Heart left ventricle (tissue), 16 donors: ENCODE results near the gene MORN2. TPM values are rescaled to one million over a fixed set of nuclear protein-coding genes. Genes with fewer than 3 reads are reported as not detected.
A peak's percentile ranks its signal among the peaks of the same experiment; 100 is the strongest.

Source experiments
- ATAC-seq, 4 donors: fragments of 200-7000 bp; cut with Tn5 transposase; one replicate each; pipeline ENCODE4 v1.9.1; 2020 to 2022; ENCODE audit warnings: moderate library complexity in 4 of 4, mild to moderate bottlenecking in 3 of 4, moderate number of reproducible peaks in 1 of 4
- DNase-seq, 5 donors: peaks; one replicate each; pipeline ENCODE4 v3.0.0-alpha.2; 2020
- H3K27ac ChIP-seq, 12 donors: fragments of 200-600 bp; sonication (generic) in 4 of 12; one replicate each; pipeline versions ENCODE4 v1.5.0 to v1.8.0; 2016 to 2022; ENCODE audit warnings: mild to moderate bottlenecking in 2 of 12
- H3K27me3 ChIP-seq, 9 donors: fragments of 200-600 bp; sonication (generic) in 2 of 9; one replicate each; pipeline versions ENCODE4 v1.5.1 to v1.8.0; 2016 to 2022; ENCODE audit warnings: mild to moderate bottlenecking in 3 of 9
- H3K36me3 ChIP-seq, 9 donors: fragments of 200-600 bp; sonication (generic) in 2 of 9; one replicate each; pipeline versions ENCODE4 v1.5.0 to v1.8.0; 2018 to 2022; ENCODE audit warnings: mild to moderate bottlenecking in 2 of 9
- H3K4me1 ChIP-seq, 12 donors: fragments of 200-600 bp; sonication (generic) in 4 of 12; one replicate each; pipeline versions ENCODE4 v1.5.0 to v1.8.0; 2016 to 2022; ENCODE audit warnings: mild to moderate bottlenecking in 3 of 12
- H3K4me3 ChIP-seq, 12 donors: fragments of 200-600 bp; sonication (generic) in 4 of 12; one replicate each; pipeline versions ENCODE4 v1.5.0 to v1.8.0; 2017 to 2022; ENCODE audit warnings: mild to moderate bottlenecking in 9 of 12, moderate library complexity in 4 of 12
- H3K9me3 ChIP-seq, 12 donors: fragments of 200-600 bp; sonication (generic) in 4 of 12; one replicate each; pipeline versions ENCODE4 v1.5.0 to v1.8.0; 2016 to 2022; ENCODE audit warnings: mild to moderate bottlenecking in 1 of 12
- POLR2A ChIP-seq, 2 donors: fragments of 450-650 bp; IDR thresholded peaks; one replicate each; pipeline ENCODE4 v1.6.1; 2017; ENCODE audit warnings: antibody characterized with exemption in 2 of 2, mild to moderate bottlenecking in 2 of 2, moderate library complexity in 2 of 2
- WGBS, 4 donors: extraction: QIAGEN DNeasy Blood & Tissue Kit in 2 of 4; methylation state at CpG; one replicate each; pipeline versions ENCODE4 v1.1.5 to v1.1.7; 2013 to 2018; 5-methylcytosine and 5-hydroxymethylcytosine counted together
- intact Hi-C, 10 donors: fragments of 100-400 bp; cut with DNase I; formaldehyde crosslinking; loops; one replicate each; pipeline versions ENCODE4 v1.11.1 to v1.14.2; 2022
- polyA plus RNA-seq, 2 donors: library from polyadenylated mRNA; stranded (reverse); fragments of 200-250 nt; gene quantifications; one replicate each; pipeline ENCODE4 v1.2.3, GENCODE V29; 2013
- total RNA-seq, 9 donors: library from RNA; depleted of rRNA in 2 of 9; stranded (reverse); fragments of >200 nt in 2 of 9; fragmentation: NEBNext Ultra II Directional in 3 of 9; extraction: Animal tissue kit (Norgen Biotek cat#: 25700) in 3 of 9; gene quantifications; one replicate each; pipeline versions ENCODE4 v1.1.0 to v1.2.4, GENCODE V29; 2016 to 2023
- TF ChIP-seq, protein P1 (sequence below), 12 donors: fragments of 200-600 bp; sonication (generic) in 4 of 12; IDR thresholded peaks; one replicate each; pipeline versions ENCODE4 v1.5.0 to v1.8.0; 2018 to 2022; ENCODE audit warnings: antibody characterized with exemption in 12 of 12, mild to moderate bottlenecking in 5 of 12
- donor health status: ischemic (EF 13 %, LVEDD 7.1; RV severe dilation, severe dysfunction).
- donor health status: healthy with polysubstance abuse.
- donor health status: DM: no; HTN: yes; CAD: no.
- donor health status: DM: no; HTN: no; CAD: no.
- donor health status: ischemic (EF 25% LVEDD 6.9; RV normal size, moderate dysfunction).
- donor health status: ischemic (EF 25% LVEDD 5.7; RV mildly dilated, moderate dysfunction).
- donor health status: healthy.
- donor health status: DM: yes; HTN: yes; CAD: no.
- donor health status: ischemic (EF 35%, LVEDD 5.7; RV mildly dilated, moderate dysfunction).
- donor health status: nonischemic (EF 11% LVEDD 7.7; RV severe dilation, severe dysfunction).
- donor health status: DM: yes; HTN: yes; CAD: no.
- donor health status: PGD.
- donor health status: ischemic (EF 29% LVEDD 5.4; RV normal size, mild dysfunction).
- donor health status: nonischemic (EF 23%, LVEDD 6.1; RV moderate dilation, normal function).

Gene MORN2
- total and polyA plus RNA-seq, 11 donors, result 10.5 to 39.8 (median 21.1) TPM

GRCh38 chr2:38830526-38831159 lies 45.1 kb upstream of the MORN2 start:
- Histone ChIP-seq H3K4me3 (no peak overlapping the region), H3K27ac (peak overlapping the region in 2 of 12 donors; percentile 17 to 85), H3K27me3 (no peaks in the 10 kb centered on the region), H3K9me3 (no peaks in the 10 kb centered on the region), H3K36me3 (peaks cover 0 to 65% (median 25%) of the 10 kb centered on the region in 9 donors), H3K4me1 (peaks cover 0 to 31% (median 0%) of the 10 kb centered on the region in 12 donors)
- TF ChIP-seq, protein P1, sequence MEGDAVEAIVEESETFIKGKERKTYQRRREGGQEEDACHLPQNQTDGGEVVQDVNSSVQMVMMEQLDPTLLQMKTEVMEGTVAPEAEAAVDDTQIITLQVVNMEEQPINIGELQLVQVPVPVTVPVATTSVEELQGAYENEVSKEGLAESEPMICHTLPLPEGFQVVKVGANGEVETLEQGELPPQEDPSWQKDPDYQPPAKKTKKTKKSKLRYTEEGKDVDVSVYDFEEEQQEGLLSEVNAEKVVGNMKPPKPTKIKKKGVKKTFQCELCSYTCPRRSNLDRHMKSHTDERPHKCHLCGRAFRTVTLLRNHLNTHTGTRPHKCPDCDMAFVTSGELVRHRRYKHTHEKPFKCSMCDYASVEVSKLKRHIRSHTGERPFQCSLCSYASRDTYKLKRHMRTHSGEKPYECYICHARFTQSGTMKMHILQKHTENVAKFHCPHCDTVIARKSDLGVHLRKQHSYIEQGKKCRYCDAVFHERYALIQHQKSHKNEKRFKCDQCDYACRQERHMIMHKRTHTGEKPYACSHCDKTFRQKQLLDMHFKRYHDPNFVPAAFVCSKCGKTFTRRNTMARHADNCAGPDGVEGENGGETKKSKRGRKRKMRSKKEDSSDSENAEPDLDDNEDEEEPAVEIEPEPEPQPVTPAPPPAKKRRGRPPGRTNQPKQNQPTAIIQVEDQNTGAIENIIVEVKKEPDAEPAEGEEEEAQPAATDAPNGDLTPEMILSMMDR (IDR thresholded peaks at IDR 0.05), result no peak
- no peak for TF ChIP-seq POLR2A (IDR thresholded peaks at IDR 0.05)
- intact Hi-C loops, result no loop called here
- DNase-seq (no peak), ATAC-seq (no peak)
- 91 to 92% (median 92%) methylated on average over 6 of the region's 6 CpGs for WGBS, 4 donors

DNA sequence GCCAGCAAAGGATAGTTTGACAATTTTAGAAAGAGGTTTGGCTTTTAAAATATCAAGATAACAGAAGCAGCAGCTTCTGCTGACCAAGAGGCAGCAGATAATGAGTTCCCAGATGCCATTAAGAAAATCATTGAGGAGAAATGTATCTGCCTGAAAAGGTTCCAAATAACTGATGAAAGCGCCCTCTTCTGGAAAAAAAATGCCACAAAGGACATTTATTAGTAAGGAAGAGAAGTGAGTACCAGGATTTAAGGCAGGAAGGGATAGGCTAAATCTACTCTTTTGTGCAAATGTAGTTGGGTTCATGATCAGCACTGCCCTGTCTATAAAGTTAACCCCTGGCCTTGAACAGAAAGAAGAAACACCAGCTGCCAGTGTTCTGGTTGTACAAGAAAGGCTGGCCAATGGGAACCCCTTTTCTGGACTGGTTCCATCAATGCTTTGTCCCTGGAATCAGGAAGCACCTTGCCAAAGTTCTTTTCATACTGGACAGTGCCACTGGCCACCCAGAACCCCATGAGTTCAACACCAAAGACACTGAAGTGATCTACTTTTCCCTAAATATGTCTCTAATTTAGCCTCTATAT lies 40.7 kb upstream of the MORN2 start:
- Histone ChIP-seq H3K27me3 (no peaks in the 10 kb centered on the region), H3K27ac (peak overlapping the region in 1 of 12 donors; percentile 69), H3K9me3 (no peaks in the 10 kb centered on the region), H3K4me3 (no peak overlapping the region), H3K4me1 (peaks cover 0 to 24% (median 0%) of the 10 kb centered on the region in 12 donors), H3K36me3 (peaks cover 0 to 75% (median 35%) of the 10 kb centered on the region in 9 donors)
- no peak for ATAC-seq
- intact Hi-C loops, result no loop called here
- 56 to 70% (median 64%) methylated on average over 1 of the region's 1 CpG for WGBS, 4 donors
- DNase-seq, result no peak
- no peak for TF ChIP-seq POLR2A (IDR thresholded peaks at IDR 0.05)
- TF ChIP-seq, protein P1 (IDR thresholded peaks at IDR 0.05), result peak in 6 of 12 donors; percentile 11 to 33 (median 24)

- H3K4me3 ChIP-seq, result no peak overlapping the region
- no peaks in the 10 kb centered on the region for H3K9me3 ChIP-seq
- 78 to 94% (median 90%) methylated on average over 3 of the region's 3 CpGs for WGBS, 4 donors
- H3K36me3 ChIP-seq, result peaks cover 0 to 74% (median 37%) of the 10 kb centered on the region in 9 donors
- TF ChIP-seq, protein P1 (IDR thresholded peaks at IDR 0.05), result no peak
- no peak for TF ChIP-seq POLR2A (IDR thresholded peaks at IDR 0.05)
- ATAC-seq, result peak in 3 of 4 donors; percentile 65 to 79 (median 79)
- H3K27me3 ChIP-seq, result no peaks in the 10 kb centered on the region
- H3K4me1 ChIP-seq, result peaks cover 0 to 24% (median 0%) of the 10 kb centered on the region in 12 donors
- DNase-seq, result no peak
- H3K27ac ChIP-seq, result peak overlapping the region in 2 of 12 donors; percentile 39 to 69
- intact Hi-C loops, result no loop called here
Measured at GRCh38 chr2:38835990-38836389, 39.8 kb upstream of the MORN2 start.

DNA sequence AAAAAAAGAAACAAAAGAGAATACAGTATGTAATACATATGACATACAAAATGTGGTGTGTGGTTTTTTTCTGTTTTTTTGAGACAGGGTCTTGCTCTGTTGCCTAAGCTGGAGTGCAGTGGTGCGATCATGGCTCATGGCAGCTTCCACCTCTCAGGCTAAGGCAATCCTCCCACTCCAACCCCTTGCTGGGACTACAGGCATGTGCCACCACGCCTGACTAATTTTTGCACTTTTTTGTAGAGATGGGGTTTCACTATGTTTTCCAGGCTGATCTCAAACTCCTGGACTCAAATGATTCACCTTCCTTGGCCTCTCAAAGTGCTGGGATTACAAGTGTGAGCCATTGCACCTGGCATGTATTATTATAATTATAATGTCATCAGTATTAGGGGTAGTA lies 39.0 kb upstream of the MORN2 start:
- H3K27me3 ChIP-seq, result no peaks in the 10 kb centered on the region
- no peak overlapping the region for H3K4me3 ChIP-seq
- peak overlapping the region in 1 of 12 donors; percentile 69 for H3K27ac ChIP-seq
- no peaks in the 10 kb centered on the region for H3K9me3 ChIP-seq
- peaks cover 0 to 16% (median 0%) of the 10 kb centered on the region in 12 donors for H3K4me1 ChIP-seq
- TF ChIP-seq, protein P1 (IDR thresholded peaks at IDR 0.05), result no peak
- TF ChIP-seq POLR2A (IDR thresholded peaks at IDR 0.05), result no peak
- H3K36me3 ChIP-seq, result peaks cover 0 to 80% (median 44%) of the 10 kb centered on the region in 9 donors
- DNase-seq, result no peak
- intact Hi-C loops, result no loop called here
- 96 to 100% (median 99%) methylated on average over 2 of the region's 2 CpGs for WGBS, 4 donors
- no peak for ATAC-seq
